CD14-positive monocyte (primary cell): ENCODE data around the gene RUBCN. TPM values are rescaled to one million over a fixed set of nuclear protein-coding genes. Genes with fewer than 3 reads are reported as not detected.

ENCODE experiments used
- DNase-seq, 3 donors: peaks; one replicate each; pipeline ENCODE4 v3.0.0-alpha.2; 2011 to 2022
- H2AFZ ChIP-seq: 2 replicates; pipeline ENCODE4 v1.6.0; 2012; ENCODE audit warnings: mild to moderate bottlenecking, low read depth, low read length, inconsistent platforms; ENCODE audit not compliant: insufficient read depth, poor library complexity, severe bottlenecking
- H3K27ac ChIP-seq, 2 donors: 1 replicate in 1 of 2; 2 replicates in 1 of 2; pipeline ENCODE4 v1.5.1; 2012 to 2013; ENCODE audit warnings: low read length in 2 of 2, control low read depth in 1 of 2, inconsistent platforms in 1 of 2, low read depth in 1 of 2, mild to moderate bottlenecking in 1 of 2
- H3K27me3 ChIP-seq, 2 donors: one replicate each; pipeline versions ENCODE4 v1.6.0 to v1.6.1; 2011 to 2013; ENCODE audit warnings: low read length in 2 of 2; ENCODE audit not compliant: control insufficient read depth in 2 of 2, insufficient read depth in 2 of 2
- H3K36me3 ChIP-seq, 2 donors: replicated peaks in 1 of 2; 1 replicate in 1 of 2; 2 replicates in 1 of 2; pipeline versions ENCODE4 v1.5.1 to v1.6.1; 2012 to 2013; ENCODE audit warnings: low read length in 2 of 2, control low read depth in 1 of 2, inconsistent platforms in 1 of 2, mild to moderate bottlenecking in 1 of 2; ENCODE audit not compliant: insufficient read depth in 2 of 2, control insufficient read depth in 1 of 2
- H3K4me1 ChIP-seq, 2 donors: 1 replicate in 1 of 2; 2 replicates in 1 of 2; pipeline versions ENCODE4 v1.5.1 to v1.6.1; 2012 to 2013; ENCODE audit warnings: low read length in 2 of 2, control low read depth in 1 of 2, inconsistent platforms in 1 of 2, mild to moderate bottlenecking in 1 of 2, moderate library complexity in 1 of 2; ENCODE audit not compliant: insufficient read depth in 2 of 2, control insufficient read depth in 1 of 2
- H3K4me2 ChIP-seq: replicated peaks from 2 replicates; pipeline ENCODE3; 2012; ENCODE audit warnings: low read length, moderate library complexity, mild to moderate bottlenecking; ENCODE audit not compliant: poor library complexity, severe bottlenecking; ENCODE audit errors: extremely low read depth
- H3K4me3 ChIP-seq, 3 experiments: fragments of 200-600 bp in 1 of 3; sonication (generic) in 1 of 3; replicated peaks in 1 of 3; 1 replicate in 2 of 3; 2 replicates in 1 of 3; pipeline ENCODE4 v1.5.1; 2011 to 2013; ENCODE audit warnings: low read length in 3 of 3, mild to moderate bottlenecking in 3 of 3, control low read depth in 2 of 3, low read depth in 2 of 3, inconsistent platforms in 1 of 3, moderate library complexity in 1 of 3
- H3K79me2 ChIP-seq: 2 replicates; pipeline ENCODE4 v1.6.0; 2012; ENCODE audit warnings: mild to moderate bottlenecking, control low read depth, inconsistent platforms, low read length, moderate library complexity; ENCODE audit not compliant: insufficient read depth
- H3K9ac ChIP-seq: 2 replicates; pipeline ENCODE4 v1.6.0; 2017; ENCODE audit warnings: low read length, mild to moderate bottlenecking; ENCODE audit not compliant: insufficient read depth, poor library complexity, severe bottlenecking
- H3K9me3 ChIP-seq, 2 donors: replicated peaks in 1 of 2; 1 replicate in 1 of 2; 2 replicates in 1 of 2; pipeline versions ENCODE4 v1.5.1 to v1.6.1; 2012 to 2013; ENCODE audit warnings: low read length in 2 of 2, control low read depth in 1 of 2; ENCODE audit not compliant: control insufficient read depth in 1 of 2, insufficient read depth in 1 of 2
- H4K20me1 ChIP-seq: 2 replicates; pipeline ENCODE4 v1.6.0; 2012; ENCODE audit warnings: mild to moderate bottlenecking, low read length, control low read depth, moderate library complexity; ENCODE audit not compliant: insufficient read depth
- H3K27ac Mint-ChIP-seq, 7 donors: one replicate each; pipeline ENCODE4 v1.8.0; 2020; ENCODE audit warnings: mild to moderate bottlenecking in 7 of 7, mixed read lengths in 7 of 7, moderate library complexity in 6 of 7, inconsistent platforms in 2 of 7
- H3K27me3 Mint-ChIP-seq, 3 donors: one replicate each; pipeline ENCODE4 v1.8.0; 2021 to 2022; ENCODE audit warnings: low read depth in 3 of 3, mild to moderate bottlenecking in 3 of 3, mixed read lengths in 3 of 3, moderate library complexity in 3 of 3, inconsistent platforms in 1 of 3
- H3K36me3 Mint-ChIP-seq, 2 donors: one replicate each; pipeline ENCODE4 v1.8.0; 2020; ENCODE audit warnings: mixed read lengths in 2 of 2, inconsistent platforms in 1 of 2, mild to moderate bottlenecking in 1 of 2
- H3K4me1 Mint-ChIP-seq: one replicate; pipeline ENCODE4 v1.8.0; 2020; ENCODE audit warnings: mild to moderate bottlenecking, mixed read lengths
- H3K4me3 Mint-ChIP-seq, 2 donors: one replicate each; pipeline ENCODE4 v1.8.0; 2020; ENCODE audit warnings: mild to moderate bottlenecking in 2 of 2, mixed read lengths in 2 of 2, moderate library complexity in 1 of 2
- H3K9me3 Mint-ChIP-seq, 7 donors: one replicate each; pipeline ENCODE4 v1.8.0; 2020 to 2022; ENCODE audit warnings: mixed read lengths in 7 of 7, mild to moderate bottlenecking in 6 of 7, moderate library complexity in 6 of 7, inconsistent platforms in 2 of 7
- WGBS: methylation state at CpG from one replicate; pipeline ENCODE4 v1.1.5; 2013; ENCODE audit warnings: missing lambda C conversion rate; ENCODE audit not compliant: insufficient coverage; 5-methylcytosine and 5-hydroxymethylcytosine counted together
- intact Hi-C, 2 donors: fragments of 100-400 bp; cut with micrococcal nuclease; formaldehyde crosslinking; loops; one replicate each; pipeline versions ENCODE4 v1.15.0 to v1.15.1; 2023
- polyA plus RNA-seq, 3 donors: library from polyadenylated mRNA; depleted of rRNA in 1 of 3; unstranded in 2 of 3; stranded (reverse) in 1 of 3; fragments of 300-500 nt in 2 of 3; fragments of >200 nt in 1 of 3; fragmentation: Illumina TruSeq in 2 of 3; gene quantifications; 1 replicate in 2 of 3; 2 replicates in 1 of 3; pipeline ENCODE4 v1.2.3, GENCODE V29; 2012 to 2021
- TF ChIP-seq, protein P1 (sequence below): fragments of 200-600 bp; IDR thresholded peaks from one replicate; pipeline ENCODE4 v1.8.0; 2022; ENCODE audit warnings: antibody characterized with exemption, mild to moderate bottlenecking

RUBCN gene
- polyA plus RNA-seq, 3 donors, result 8.6 to 37.9 (median 13.5) TPM

DNA sequence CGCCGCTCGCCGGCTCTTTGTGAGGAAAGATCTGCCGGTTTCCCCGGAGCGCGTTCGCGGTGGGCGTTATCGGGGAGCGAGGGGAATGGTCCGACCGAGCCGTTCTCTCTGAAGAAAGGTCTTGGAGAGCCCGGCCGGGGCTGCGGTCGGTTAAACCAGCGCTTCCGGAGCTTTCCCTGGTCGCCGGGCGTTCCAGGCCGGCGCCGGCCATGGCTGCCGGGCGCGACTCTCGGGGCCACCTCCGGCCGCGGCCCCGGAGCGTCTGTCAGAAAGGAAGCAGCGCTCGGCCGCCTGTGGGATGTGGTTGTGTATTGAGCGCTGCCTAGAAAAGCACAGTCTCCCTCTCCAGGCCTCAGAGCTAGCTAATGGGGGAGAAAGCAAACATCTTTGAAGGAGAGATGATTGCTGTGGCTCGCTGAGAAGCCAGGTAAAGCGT is 13.7 kb upstream of the RUBCN start:
- H2AFZ ChIP-seq, result peak overlapping the region; percentile 77
- H3K9me3 ChIP-seq, result no peaks in the 10 kb centered on the region
- H3K4me3 Mint-ChIP-seq, result peak overlapping the region; percentile 94 to 97
- H3K27ac ChIP-seq, result peak overlapping the region; percentile 79
- peaks cover 48% of the 10 kb centered on the region for H3K79me2 ChIP-seq
- H4K20me1 ChIP-seq, result peaks cover 29% of the 10 kb centered on the region
- H3K4me2 ChIP-seq, result peak overlapping the region; percentile 93
- intact Hi-C loops, result loop anchor here in 1 of 2 donors (2.0 kb wide), 2 partner anchors 14 to 44 kb away; partner anchors contain the start of gene RUBCN
- peaks cover 5 to 12% (median 5%) of the 10 kb centered on the region in 3 donors for H3K27me3 Mint-ChIP-seq
- H3K27ac Mint-ChIP-seq, result peak overlapping the region; percentile 87 to 95 (median 93)
- DNase-seq, result peak; percentile 60 to 62 (median 61)
- no peaks in the 10 kb centered on the region for H3K36me3 ChIP-seq
- under 1% methylated on average over 43 of the region's 43 CpGs for WGBS
- peaks cover 52% of the 10 kb centered on the region for H3K4me1 Mint-ChIP-seq
- TF ChIP-seq, protein P1, sequence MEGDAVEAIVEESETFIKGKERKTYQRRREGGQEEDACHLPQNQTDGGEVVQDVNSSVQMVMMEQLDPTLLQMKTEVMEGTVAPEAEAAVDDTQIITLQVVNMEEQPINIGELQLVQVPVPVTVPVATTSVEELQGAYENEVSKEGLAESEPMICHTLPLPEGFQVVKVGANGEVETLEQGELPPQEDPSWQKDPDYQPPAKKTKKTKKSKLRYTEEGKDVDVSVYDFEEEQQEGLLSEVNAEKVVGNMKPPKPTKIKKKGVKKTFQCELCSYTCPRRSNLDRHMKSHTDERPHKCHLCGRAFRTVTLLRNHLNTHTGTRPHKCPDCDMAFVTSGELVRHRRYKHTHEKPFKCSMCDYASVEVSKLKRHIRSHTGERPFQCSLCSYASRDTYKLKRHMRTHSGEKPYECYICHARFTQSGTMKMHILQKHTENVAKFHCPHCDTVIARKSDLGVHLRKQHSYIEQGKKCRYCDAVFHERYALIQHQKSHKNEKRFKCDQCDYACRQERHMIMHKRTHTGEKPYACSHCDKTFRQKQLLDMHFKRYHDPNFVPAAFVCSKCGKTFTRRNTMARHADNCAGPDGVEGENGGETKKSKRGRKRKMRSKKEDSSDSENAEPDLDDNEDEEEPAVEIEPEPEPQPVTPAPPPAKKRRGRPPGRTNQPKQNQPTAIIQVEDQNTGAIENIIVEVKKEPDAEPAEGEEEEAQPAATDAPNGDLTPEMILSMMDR, result no peak
- H3K9me3 Mint-ChIP-seq, result peaks cover 0 to 3% (median 0%) of the 10 kb centered on the region in 7 donors
- peaks cover 48 to 53% of the 10 kb centered on the region in 2 donors for H3K4me1 ChIP-seq
- H3K4me3 ChIP-seq, result peak overlapping the region; percentile 63 to 80 (median 77)
- no peaks in the 10 kb centered on the region for H3K27me3 ChIP-seq
- H3K36me3 Mint-ChIP-seq, result peaks cover 2 to 5% of the 10 kb centered on the region in 2 donors
- peak overlapping the region; percentile 84 for H3K9ac ChIP-seq

DNA sequence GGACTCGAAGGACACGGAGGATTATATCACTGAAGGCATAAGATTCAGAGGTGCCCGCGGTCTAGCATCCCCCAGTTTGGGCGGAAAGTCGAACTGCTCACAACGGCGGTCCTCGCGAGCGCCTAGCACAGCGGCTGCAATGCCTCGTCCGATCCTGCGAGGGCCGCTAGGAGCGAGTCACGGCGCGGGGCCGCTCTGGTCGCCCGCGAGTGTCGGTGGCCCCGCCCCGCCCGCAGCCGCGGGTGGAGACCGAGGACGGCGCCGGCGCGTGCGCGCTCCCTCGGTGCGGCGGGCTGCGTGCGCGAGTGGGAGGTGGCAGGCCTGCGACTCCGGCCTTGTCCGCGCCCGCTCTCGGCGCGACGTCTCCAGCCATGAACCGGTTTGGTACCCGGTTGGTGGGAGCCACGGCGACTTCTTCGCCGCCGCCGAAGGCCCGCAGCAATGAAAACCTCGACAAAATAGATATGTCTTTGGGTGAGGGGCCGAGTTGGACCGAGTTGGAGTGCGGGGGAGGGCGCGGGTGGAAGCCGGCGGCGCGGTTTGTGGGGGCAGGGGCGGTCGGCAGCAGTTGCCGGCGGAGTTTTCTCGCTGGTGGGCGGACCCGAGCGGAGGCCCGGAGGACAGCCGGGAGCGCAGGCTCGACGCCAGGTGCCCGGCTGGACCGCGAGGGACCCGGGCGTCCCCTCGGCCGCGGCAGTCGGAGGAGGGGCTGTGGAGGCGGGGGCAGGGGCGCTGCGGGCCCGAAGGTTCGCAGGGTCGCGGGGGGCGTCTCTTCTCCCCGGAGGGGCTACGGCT is 13.1 kb upstream of the RUBCN start, which contains the start of gene FYTTD1:
Gene FYTTD1, plus strand, starts transcription at position 283 of the 795 bp plus-strand sequence. Its CDS starts 89 bp downstream, at position 372.
- WGBS, result under 1% methylated on average over 104 of the region's 104 CpGs
- TF ChIP-seq, protein P1, result peak; percentile 45
- peak within 1 kb of the TSS; percentile 84 for H3K9ac ChIP-seq
- H3K36me3 Mint-ChIP-seq, result peaks cover 2 to 6% of the 10 kb centered on the region in 2 donors
- H2AFZ ChIP-seq, result peak within 1 kb of the TSS; percentile 77
- peak within 1 kb of the TSS; percentile 94 to 97 for H3K4me3 Mint-ChIP-seq
- peaks cover 48 to 53% of the 10 kb centered on the region in 2 donors for H3K4me1 ChIP-seq
- peak within 1 kb of the TSS; percentile 79 for H3K27ac ChIP-seq
- peak within 1 kb of the TSS; percentile 93 for H3K4me2 ChIP-seq
- peak; percentile 80 to 88 (median 85) for DNase-seq
- intact Hi-C loops, result loop anchor here in 1 of 2 donors (2.0 kb wide), 2 partner anchors 13 to 45 kb away; partner anchors contain the start of gene RUBCN
- peak within 1 kb of the TSS; percentile 90 to 96 (median 94) for H3K27ac Mint-ChIP-seq
- peaks cover 26% of the 10 kb centered on the region for H4K20me1 ChIP-seq
- H3K4me3 ChIP-seq, result peak within 1 kb of the TSS; percentile 63 to 80 (median 77)
- peaks cover 43% of the 10 kb centered on the region for H3K79me2 ChIP-seq
- H3K9me3 Mint-ChIP-seq, result peaks cover 0 to 3% (median 0%) of the 10 kb centered on the region in 7 donors
- peaks cover 51% of the 10 kb centered on the region for H3K4me1 Mint-ChIP-seq
- H3K36me3 ChIP-seq, result no peaks in the 10 kb centered on the region
- H3K27me3 Mint-ChIP-seq, result peaks cover 5 to 12% (median 10%) of the 10 kb centered on the region in 3 donors
- H3K27me3 ChIP-seq, result no peaks in the 10 kb centered on the region
- H3K9me3 ChIP-seq, result no peaks in the 10 kb centered on the region
